HG03520 (cell line): ENCODE results near the gene GAB2.
"Not testable (repeated sequence)": the region's sequence is repeated elsewhere in the genome, so short reads cannot be mapped to it uniquely, and the experiment has no call there.

Experiments used
- ATAC-seq: cut with Tn5 transposase; IDR thresholded peaks from one replicate; pipeline ENCODE4 v1.9.1; 2021; ENCODE audit warnings: mild to moderate bottlenecking, moderate library complexity; ENCODE audit not compliant: unreplicated experiment

Gene GAB2

GRCh38 chr11:78226684-78227680 is 190.6 kb downstream of the GAB2 start:
- no peak for ATAC-seq

- ATAC-seq: no peak
These were observed 192.7 kb downstream of the GAB2 start for GRCh38 chr11:78224906-78225420.

GRCh38 chr11:78224506-78224905 is 193.1 kb downstream of the GAB2 start:
- ATAC-seq: no peak

- peak; percentile 53 for ATAC-seq
These were observed 194.2 kb downstream of the GAB2 start for GRCh38 chr11:78223320-78223954.

DNA sequence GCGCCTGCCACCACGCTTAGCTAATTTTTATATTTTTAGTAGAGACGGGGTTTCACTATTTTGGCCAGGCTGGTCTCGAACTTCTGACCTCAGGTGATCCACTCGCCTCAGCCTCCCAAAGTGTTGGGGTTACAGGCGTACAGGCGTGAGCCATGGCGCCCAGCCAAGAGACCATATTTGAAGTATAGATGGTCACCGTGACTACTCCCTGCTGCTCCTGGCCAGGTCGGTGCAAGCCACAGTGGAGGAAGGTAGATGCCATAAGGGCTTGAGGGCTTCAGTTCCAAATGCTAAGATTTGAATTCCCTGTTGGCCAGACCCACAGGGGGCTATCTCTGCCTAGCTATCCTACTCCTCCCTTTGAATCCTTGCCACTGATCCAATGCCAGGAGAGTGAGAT is 194.9 kb downstream of the GAB2 start:
- ATAC-seq: not testable (repeated sequence)

- no peak for ATAC-seq
These were observed 196.0 kb downstream of the GAB2 start for GRCh38 chr11:78221396-78222315.

DNA sequence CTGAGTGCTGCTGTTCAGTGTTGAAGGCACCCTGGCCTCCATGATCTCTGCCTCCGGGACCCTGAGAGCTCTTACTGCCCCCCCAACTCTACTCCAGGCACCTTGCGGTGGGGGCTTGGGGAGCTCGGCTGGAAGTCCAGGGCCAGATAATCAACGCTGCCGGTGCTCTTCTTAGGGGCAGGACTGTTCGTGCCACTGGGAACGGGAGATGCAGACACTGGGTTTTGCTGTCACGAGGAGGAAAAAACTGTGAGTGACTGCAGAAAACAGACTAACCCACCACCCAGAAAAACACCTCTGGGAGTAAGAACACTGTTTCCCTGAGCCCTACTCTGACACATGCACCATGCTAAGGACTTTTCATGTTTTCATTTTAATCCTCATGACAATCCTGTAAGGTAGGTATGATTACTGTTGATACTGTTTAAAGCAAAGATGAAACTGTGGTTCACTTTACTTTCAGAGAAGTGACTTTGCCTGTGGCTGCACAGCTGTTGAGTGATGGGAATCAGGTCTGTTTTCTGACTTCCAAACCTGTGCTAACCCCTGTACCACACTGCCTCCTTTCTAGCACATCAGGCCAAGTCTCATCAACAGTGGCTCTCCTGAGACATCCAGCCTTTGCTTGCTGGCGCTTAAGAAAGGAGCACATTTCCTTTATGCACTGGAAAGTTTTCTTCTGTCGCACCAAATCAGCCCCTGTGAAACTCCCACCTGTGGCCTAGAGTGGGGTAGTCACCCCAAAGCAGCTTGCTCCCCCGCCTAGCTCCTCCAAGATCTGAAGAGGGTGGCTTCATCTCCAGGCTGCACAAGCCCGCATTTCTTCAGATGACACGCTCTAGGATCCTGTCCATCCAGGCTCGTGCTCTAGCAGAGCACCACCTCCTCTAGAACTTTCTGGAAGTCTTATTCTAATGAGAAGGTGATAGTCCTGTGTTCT is 197.1 kb downstream of the GAB2 start:
- no peak for ATAC-seq

GRCh38 chr11:78219493-78220217 is 198.0 kb downstream of the GAB2 start:
- ATAC-seq: no peak

DNA sequence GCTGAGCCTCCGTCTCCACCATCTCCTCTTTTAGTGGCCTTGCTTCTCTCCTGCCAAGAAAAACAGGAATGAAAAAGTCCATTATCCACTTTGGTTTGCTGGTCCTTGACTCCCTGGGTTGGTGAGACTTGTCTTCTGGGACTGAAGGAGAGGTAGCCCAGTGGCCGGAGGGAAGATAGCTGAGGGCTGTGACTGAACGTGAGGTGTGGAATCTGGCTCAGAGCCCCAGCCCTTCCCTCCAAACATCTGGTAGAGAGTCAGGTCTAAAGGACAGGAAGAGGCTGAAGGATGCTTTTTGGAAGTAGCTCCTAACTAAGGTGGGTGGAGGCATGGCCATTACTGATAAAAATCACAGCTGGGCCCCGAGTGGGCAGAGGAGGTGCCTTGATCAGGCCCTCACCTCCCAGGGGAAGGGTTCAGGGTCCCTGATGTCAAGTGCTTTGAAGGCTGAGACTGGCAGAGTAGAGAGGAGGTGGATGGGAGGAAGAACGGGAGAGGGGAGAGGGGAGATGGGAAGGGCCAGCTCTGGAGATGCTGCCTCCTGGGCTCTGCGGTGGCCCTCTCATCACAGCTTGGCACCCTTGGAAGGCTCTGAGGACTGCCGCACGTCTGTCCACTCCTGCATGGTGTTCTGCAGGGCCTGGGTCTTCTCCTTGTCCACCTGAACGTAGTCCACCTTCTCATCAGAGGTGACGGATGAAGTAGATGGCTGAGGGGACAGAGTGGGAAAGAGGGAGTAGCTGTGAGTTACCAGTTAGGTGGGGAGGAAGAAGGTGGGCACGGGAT is 198.7 kb downstream of the GAB2 start:
- no peak for ATAC-seq

DNA sequence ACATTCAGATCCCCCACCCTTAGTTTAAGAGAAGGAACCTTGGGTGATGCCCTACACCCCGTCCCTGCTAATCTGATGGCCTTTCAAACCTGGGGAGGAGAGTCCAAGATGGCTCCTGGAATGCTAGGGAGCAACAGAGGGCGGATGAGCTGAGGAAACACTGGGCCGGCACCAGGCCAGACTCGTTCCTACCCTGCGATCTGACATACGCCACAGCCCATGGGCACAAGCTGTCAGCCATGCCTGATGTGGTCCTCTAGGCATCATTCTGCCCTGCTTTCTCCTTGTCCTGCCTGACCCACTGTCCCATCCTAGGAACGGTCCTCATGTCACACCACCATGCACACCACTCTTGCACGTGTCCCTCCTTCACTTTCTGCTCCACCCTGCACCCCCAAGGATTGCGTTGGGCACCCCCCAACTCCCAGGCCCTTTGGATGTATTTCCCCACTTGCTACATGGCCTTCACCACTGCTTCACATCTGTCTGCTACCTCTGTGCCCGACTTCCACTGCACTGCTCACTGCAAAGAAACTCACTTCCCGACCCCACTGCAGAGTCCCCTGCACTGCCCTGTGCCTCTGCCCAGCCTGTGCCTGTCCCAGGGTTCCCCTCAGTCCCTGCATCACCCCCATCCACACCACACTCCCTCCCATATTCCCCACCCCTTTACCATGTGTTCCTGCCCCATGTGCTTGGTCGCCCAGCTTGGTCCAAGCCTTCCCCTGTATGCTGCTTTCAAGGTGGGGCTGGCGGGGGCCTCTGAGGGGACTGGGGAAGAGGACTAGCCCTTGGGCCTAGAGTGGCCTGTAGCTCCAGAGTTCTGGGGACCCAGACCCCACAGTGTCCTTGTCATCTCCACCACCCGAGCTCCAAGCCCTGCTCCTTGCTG is 199.7 kb downstream of the GAB2 start:
- no peak for ATAC-seq

DNA sequence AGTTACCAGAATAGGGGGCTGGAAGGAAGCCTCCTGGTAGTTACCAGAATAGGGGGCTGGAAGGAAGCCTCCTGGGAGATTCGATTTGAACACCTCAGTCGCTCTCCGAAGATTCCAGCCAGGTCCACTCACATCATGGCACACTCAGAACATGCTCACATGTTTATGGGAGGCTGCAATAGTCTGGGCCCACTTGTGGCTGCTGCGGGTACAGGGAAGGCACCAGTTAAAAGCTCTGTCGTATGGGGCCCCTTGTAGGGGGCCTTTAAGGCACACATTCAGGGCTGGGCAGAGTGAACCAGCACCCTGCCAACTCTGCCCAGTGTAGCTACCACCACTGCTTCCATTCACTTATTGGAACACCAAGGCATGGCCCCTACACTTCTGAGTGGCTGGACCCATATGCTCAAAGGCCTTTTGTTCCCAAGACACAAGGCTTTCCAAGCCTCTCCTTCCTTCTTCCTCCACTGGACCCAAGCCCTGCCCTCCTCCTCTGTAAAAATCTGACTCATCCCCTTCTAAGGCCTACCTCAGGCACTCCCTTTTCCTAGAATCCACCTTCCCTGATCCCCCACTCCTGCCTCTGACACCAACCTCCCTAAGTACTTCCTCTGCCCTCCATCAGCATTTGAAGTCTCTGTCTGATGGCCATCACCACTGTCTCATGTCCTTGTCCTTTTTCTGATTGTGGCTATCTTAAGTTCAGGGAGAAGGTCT is 200.9 kb downstream of the GAB2 start:
- no peak for ATAC-seq

DNA sequence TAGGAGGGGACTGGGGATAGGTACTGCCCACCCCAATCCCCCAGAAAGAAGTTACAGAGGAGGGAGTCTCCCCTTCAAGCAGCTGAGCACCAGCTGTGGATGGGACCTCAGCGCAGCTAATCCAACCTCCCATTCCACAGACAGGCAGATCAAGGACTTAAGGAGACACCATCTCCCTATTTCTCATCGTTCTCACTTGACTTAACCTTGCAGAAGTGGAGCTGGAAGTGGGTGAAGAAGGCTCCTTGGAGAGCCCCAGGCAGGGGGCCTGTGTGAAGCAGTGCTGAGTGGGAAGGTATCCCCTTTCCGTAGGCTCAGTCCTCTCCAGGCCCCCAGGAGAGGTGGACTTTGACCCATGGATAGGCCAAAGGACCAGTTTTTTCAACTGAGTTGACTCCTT is 201.6 kb downstream of the GAB2 start:
- no peak for ATAC-seq

DNA sequence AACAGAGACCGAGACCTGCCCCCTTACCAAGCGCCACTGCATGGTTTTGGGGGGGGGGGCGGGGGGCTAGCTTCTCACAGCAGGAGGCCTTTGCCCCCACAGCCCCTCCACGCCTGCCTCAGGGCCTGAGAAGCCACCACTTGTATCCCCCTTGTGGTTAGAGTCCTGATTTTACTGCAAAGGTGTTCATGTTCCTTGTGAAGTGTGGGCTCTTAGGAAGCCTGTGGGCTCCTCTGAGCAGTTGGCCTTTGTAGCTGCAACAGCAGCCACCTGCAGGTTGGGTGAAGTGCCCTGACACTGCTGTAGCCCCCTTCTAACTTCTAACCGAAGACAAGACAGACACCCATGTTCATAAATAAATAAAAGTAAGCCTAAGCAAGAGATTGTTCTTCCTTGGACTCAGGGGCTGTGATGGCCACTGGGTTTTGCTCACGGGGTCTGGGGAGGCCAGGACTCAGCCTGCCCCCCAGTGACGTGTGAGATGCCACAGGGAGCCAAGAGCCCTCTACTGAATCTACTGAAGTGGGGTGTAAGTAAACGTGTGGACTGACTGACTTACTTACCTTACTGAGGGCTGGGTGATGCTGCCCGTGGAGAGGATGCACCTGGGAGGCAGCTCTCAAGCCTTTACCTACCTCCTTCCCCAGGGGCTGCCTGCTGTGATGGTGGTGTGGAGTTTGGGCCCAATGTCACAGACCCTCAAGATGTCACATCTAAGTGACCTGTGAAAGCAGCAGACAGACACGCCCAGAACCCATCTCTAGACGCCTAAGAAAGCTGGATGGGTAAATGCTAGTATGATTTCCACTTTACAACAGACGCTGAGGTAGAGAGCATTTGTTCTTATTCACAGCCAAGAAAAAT is 203.1 kb downstream of the GAB2 start:
- no peak for ATAC-seq

DNA sequence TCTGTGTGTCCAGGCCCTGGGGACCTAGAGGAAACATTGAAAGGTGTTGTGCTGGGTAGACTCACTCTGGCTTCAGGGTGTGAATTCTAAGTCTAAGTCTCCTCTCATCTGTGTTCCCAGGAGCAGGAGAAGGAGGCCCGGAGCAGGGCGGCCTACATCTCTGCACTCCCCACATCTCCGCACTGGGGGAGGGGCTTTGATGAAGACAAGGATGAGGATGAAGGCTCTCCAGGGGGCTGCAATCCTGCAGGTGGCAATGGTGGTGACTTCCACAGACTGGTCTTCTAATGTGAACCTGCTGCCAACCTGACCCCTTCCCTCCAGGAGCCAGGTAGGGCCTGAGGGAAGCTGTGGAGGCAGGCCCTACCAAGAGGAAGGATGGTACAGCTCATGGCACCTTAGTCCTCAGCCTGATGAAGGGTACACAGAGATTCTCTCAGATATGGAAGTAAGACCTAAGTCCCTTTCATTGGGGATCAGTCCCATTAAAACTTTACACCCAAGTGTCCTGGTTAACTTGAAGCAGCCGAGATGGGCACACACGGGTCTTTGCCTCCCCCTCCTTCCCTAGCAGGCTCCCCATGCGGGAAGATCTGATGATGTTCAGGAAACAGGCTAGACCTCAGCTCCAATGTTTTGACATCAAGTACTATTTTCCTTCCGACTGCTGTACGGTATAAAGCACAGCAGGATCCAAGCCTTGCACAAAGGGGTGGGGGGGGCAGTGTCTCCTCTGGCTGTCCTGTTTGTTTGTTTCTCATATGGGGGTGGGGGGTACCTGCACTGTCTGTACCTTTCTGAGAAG is 203.9 kb downstream of the GAB2 start:
- ATAC-seq: no peak
